Measurements from ENCODE around the gene IMMP2L. TPM values are rescaled to one million over a fixed set of nuclear protein-coding genes. Genes with fewer than 3 reads are reported as not detected.

Gene IMMP2L
- total RNA-seq, 2 donors from 2014 or later = 10.9 to 12.7 TPM

- DNase-seq (ENCODE audit: low spot score) (no peak), ATAC-seq (no peak)
- Mint-ChIP-seq H3K36me3 (no peaks in the 10 kb centered on the region), H3K4me3 (no peak overlapping the region), H3K4me1 (ENCODE audit: low read depth in 2 of 2) (no peaks in the 10 kb centered on the region), H3K27me3 (no peaks in the 10 kb centered on the region), H3K9me3 (no peaks in the 10 kb centered on the region), H3K27ac (no peak overlapping the region)
Measured at GRCh38 chr7:111047595-111047994, 514.7 kb downstream of the IMMP2L start.

GRCh38 chr7:111045449-111045848, 516.8 kb downstream of the IMMP2L start:
- Mint-ChIP-seq H3K4me3 (no peak overlapping the region), H3K4me1 (ENCODE audit: low read depth in 2 of 2) (peaks cover 0 to 5% of the 10 kb centered on the region in 2 donors), H3K9me3 (no peaks in the 10 kb centered on the region), H3K36me3 (no peaks in the 10 kb centered on the region), H3K27me3 (no peaks in the 10 kb centered on the region), H3K27ac (no peak overlapping the region)
- no peak for ATAC-seq
- DNase-seq (ENCODE audit: low spot score) = no peak

GRCh38 chr7:111043561-111043960, 518.7 kb downstream of the IMMP2L start:
- no peak overlapping the region for H3K4me3 Mint-ChIP-seq
- DNase-seq (ENCODE audit: low spot score) = no peak
- no peak overlapping the region for H3K27ac Mint-ChIP-seq
- peaks cover 0 to 5% of the 10 kb centered on the region in 2 donors for H3K4me1 Mint-ChIP-seq (ENCODE audit: low read depth in 2 of 2)
- no peaks in the 10 kb centered on the region for H3K9me3 Mint-ChIP-seq
- no peaks in the 10 kb centered on the region for H3K27me3 Mint-ChIP-seq
- H3K36me3 Mint-ChIP-seq = no peaks in the 10 kb centered on the region
- no peak for ATAC-seq

GRCh38 chr7:111042842-111043241, 519.5 kb downstream of the IMMP2L start:
- Mint-ChIP-seq H3K4me3 (no peak overlapping the region), H3K36me3 (no peaks in the 10 kb centered on the region), H3K4me1 (ENCODE audit: low read depth in 2 of 2) (peaks cover 0 to 5% of the 10 kb centered on the region in 2 donors), H3K9me3 (no peaks in the 10 kb centered on the region), H3K27ac (no peak overlapping the region), H3K27me3 (no peaks in the 10 kb centered on the region)
- DNase-seq (ENCODE audit: low spot score) (no peak), ATAC-seq (no peak)

GRCh38 chr7:111041577-111041976, 520.7 kb downstream of the IMMP2L start:
- Mint-ChIP-seq H3K27me3 (no peaks in the 10 kb centered on the region), H3K4me3 (no peak overlapping the region), H3K36me3 (no peaks in the 10 kb centered on the region), H3K4me1 (ENCODE audit: low read depth in 2 of 2) (peaks cover 0 to 5% of the 10 kb centered on the region in 2 donors), H3K27ac (no peak overlapping the region), H3K9me3 (no peaks in the 10 kb centered on the region)
- ATAC-seq (no peak), DNase-seq (ENCODE audit: low spot score) (no peak)

- ATAC-seq = no peak
- Mint-ChIP-seq H3K36me3 (no peaks in the 10 kb centered on the region), H3K4me1 (ENCODE audit: low read depth in 2 of 2) (peaks cover 0 to 5% of the 10 kb centered on the region in 2 donors), H3K27me3 (no peaks in the 10 kb centered on the region), H3K9me3 (no peaks in the 10 kb centered on the region), H3K27ac (no peak overlapping the region), H3K4me3 (no peak overlapping the region)
- no peak for DNase-seq (ENCODE audit: low spot score)
Measured at GRCh38 chr7:111038185-111038584, 524.1 kb downstream of the IMMP2L start.

GRCh38 chr7:111031916-111032315, 530.4 kb downstream of the IMMP2L start:
- Mint-ChIP-seq H3K27ac (no peak overlapping the region), H3K36me3 (peaks cover under 1% of the 10 kb centered on the region), H3K9me3 (no peaks in the 10 kb centered on the region), H3K4me1 (ENCODE audit: low read depth in 2 of 2) (peaks cover 9 to 24% of the 10 kb centered on the region in 2 donors), H3K4me3 (no peak overlapping the region), H3K27me3 (no peaks in the 10 kb centered on the region)
- ATAC-seq = no peak
- no peak for DNase-seq (ENCODE audit: low spot score)

GRCh38 chr7:111030336-111030735, 532.0 kb downstream of the IMMP2L start:
- no peaks in the 10 kb centered on the region for H3K27me3 Mint-ChIP-seq
- ATAC-seq = no peak
- no peaks in the 10 kb centered on the region for H3K9me3 Mint-ChIP-seq
- peak overlapping the region; percentile 58 for H3K4me3 Mint-ChIP-seq
- DNase-seq (ENCODE audit: low spot score) = no peak
- H3K36me3 Mint-ChIP-seq = peaks cover 4% of the 10 kb centered on the region
- peaks cover 9 to 34% of the 10 kb centered on the region in 2 donors for H3K4me1 Mint-ChIP-seq (ENCODE audit: low read depth in 2 of 2)
- peak overlapping the region; percentile 53 to 85 for H3K27ac Mint-ChIP-seq

- peak overlapping the region; percentile 53 to 85 for H3K27ac Mint-ChIP-seq
- peaks cover 13 to 40% of the 10 kb centered on the region in 2 donors for H3K4me1 Mint-ChIP-seq (ENCODE audit: low read depth in 2 of 2)
- ATAC-seq (peak in 1 of 2 donors; percentile 57), DNase-seq (ENCODE audit: low spot score) (no peak)
- H3K4me3 Mint-ChIP-seq = peak overlapping the region; percentile 58
- peaks cover 9% of the 10 kb centered on the region for H3K36me3 Mint-ChIP-seq
- no peaks in the 10 kb centered on the region for H3K27me3 Mint-ChIP-seq
- H3K9me3 Mint-ChIP-seq = no peaks in the 10 kb centered on the region
Measured at GRCh38 chr7:111029574-111030251, 532.6 kb downstream of the IMMP2L start.

- Mint-ChIP-seq H3K4me3 (peak overlapping the region; percentile 58), H3K4me1 (ENCODE audit: low read depth in 2 of 2) (peaks cover 17 to 45% of the 10 kb centered on the region in 2 donors), H3K36me3 (peaks cover 12% of the 10 kb centered on the region), H3K9me3 (no peaks in the 10 kb centered on the region), H3K27ac (peak overlapping the region; percentile 53 to 85), H3K27me3 (no peaks in the 10 kb centered on the region)
- ATAC-seq (no peak), DNase-seq (ENCODE audit: low spot score) (no peak)
Measured at GRCh38 chr7:111029141-111029572, 533.1 kb downstream of the IMMP2L start.

GRCh38 chr7:111027396-111027795, 534.9 kb downstream of the IMMP2L start:
- H3K36me3 Mint-ChIP-seq = peaks cover 12% of the 10 kb centered on the region
- DNase-seq (ENCODE audit: low spot score) (no peak), ATAC-seq (peak in 1 of 2 donors; percentile 59)
- H3K9me3 Mint-ChIP-seq = no peaks in the 10 kb centered on the region
- H3K4me3 Mint-ChIP-seq = peak overlapping the region; percentile 59
- H3K27ac Mint-ChIP-seq = peak overlapping the region; percentile 17 to 85
- peaks cover 17 to 45% of the 10 kb centered on the region in 2 donors for H3K4me1 Mint-ChIP-seq (ENCODE audit: low read depth in 2 of 2)
- H3K27me3 Mint-ChIP-seq = no peaks in the 10 kb centered on the region

- Mint-ChIP-seq H3K9me3 (no peaks in the 10 kb centered on the region), H3K27me3 (no peaks in the 10 kb centered on the region), H3K36me3 (peaks cover 12% of the 10 kb centered on the region), H3K4me1 (ENCODE audit: low read depth in 2 of 2) (peaks cover 17 to 45% of the 10 kb centered on the region in 2 donors), H3K27ac (peak overlapping the region; percentile 52 to 85), H3K4me3 (peak overlapping the region; percentile 59)
- ATAC-seq = no peak
- DNase-seq (ENCODE audit: low spot score) = no peak
Measured at GRCh38 chr7:111026806-111027205, 535.5 kb downstream of the IMMP2L start.

- no peaks in the 10 kb centered on the region for H3K27me3 Mint-ChIP-seq
- H3K4me1 Mint-ChIP-seq (ENCODE audit: low read depth in 2 of 2) = peaks cover 17 to 45% of the 10 kb centered on the region in 2 donors
- H3K9me3 Mint-ChIP-seq = no peaks in the 10 kb centered on the region
- H3K4me3 Mint-ChIP-seq = peak overlapping the region; percentile 59
- peaks cover 12% of the 10 kb centered on the region for H3K36me3 Mint-ChIP-seq
- ATAC-seq (no peak), DNase-seq (ENCODE audit: low spot score) (no peak)
- H3K27ac Mint-ChIP-seq = peak overlapping the region; percentile 52 to 85
Measured at GRCh38 chr7:111026343-111026742, 535.9 kb downstream of the IMMP2L start.

- Mint-ChIP-seq H3K27me3 (no peaks in the 10 kb centered on the region), H3K36me3 (peaks cover 12% of the 10 kb centered on the region), H3K27ac (peak overlapping the region; percentile 74 to 75), H3K4me1 (ENCODE audit: low read depth in 2 of 2) (peaks cover 14 to 41% of the 10 kb centered on the region in 2 donors), H3K9me3 (no peaks in the 10 kb centered on the region), H3K4me3 (peak overlapping the region; percentile 69)
- peak; percentile 87 to 89 for ATAC-seq
- DNase-seq (ENCODE audit: low spot score) = no peak
Measured at GRCh38 chr7:111025006-111025405, 537.3 kb downstream of the IMMP2L start.
